Measurements from ENCODE around the gene CCDC9B.

Gene CCDC9B

DNA sequence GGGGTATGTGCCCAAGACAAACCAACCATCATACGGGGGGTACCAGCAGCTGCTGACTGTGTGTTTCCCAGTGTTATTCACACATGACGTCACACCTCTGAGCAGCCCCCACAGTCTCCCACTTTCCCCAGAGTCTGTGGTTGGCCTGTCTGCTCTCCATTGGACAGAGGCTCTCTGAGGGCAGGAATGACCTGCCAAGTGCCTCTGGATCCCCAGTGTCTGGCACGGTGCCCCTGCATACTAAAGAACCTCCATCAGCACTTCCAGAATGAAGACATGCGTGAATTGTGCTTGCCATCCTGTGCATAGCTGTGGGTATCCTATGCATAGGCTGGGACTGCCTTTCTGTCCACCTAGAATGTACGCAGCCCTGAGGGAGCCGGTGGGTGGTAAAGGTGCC, 3.5 kb upstream of the CCDC9B start:
- DNase-seq = no peak
- no peaks in the 10 kb centered on the region for H3F3A ChIP-seq (ENCODE audit: insufficient read depth, low read length)
- H3K9me3 ChIP-seq (replicated peaks; ENCODE audit: insufficient read depth, low read length) = no peaks in the 10 kb centered on the region
- TF ChIP-seq EZH2 (optimal IDR thresholded peaks at IDR 0.05; ENCODE audit: low read depth, low read length) (no peak), EZH2phosphoT487 (IDR thresholded peaks at IDR 0.05; ENCODE audit: low read length) (no peak)
- TF ChIP-seq, protein P1, sequence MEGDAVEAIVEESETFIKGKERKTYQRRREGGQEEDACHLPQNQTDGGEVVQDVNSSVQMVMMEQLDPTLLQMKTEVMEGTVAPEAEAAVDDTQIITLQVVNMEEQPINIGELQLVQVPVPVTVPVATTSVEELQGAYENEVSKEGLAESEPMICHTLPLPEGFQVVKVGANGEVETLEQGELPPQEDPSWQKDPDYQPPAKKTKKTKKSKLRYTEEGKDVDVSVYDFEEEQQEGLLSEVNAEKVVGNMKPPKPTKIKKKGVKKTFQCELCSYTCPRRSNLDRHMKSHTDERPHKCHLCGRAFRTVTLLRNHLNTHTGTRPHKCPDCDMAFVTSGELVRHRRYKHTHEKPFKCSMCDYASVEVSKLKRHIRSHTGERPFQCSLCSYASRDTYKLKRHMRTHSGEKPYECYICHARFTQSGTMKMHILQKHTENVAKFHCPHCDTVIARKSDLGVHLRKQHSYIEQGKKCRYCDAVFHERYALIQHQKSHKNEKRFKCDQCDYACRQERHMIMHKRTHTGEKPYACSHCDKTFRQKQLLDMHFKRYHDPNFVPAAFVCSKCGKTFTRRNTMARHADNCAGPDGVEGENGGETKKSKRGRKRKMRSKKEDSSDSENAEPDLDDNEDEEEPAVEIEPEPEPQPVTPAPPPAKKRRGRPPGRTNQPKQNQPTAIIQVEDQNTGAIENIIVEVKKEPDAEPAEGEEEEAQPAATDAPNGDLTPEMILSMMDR (IDR thresholded peaks at IDR 0.05; ENCODE audit: low read length) = no peak
- H3K27me3 ChIP-seq (replicated peaks; ENCODE audit: insufficient read depth, low read length) = no peaks in the 10 kb centered on the region
- no peak overlapping the region for H2AFZ ChIP-seq (ENCODE audit: low read length)
- no peaks in the 10 kb centered on the region for H3K36me3 ChIP-seq (replicated peaks; ENCODE audit: insufficient read depth, low read length)
- H3K4me1 ChIP-seq (ENCODE audit: low read length) = no peaks in the 10 kb centered on the region
- H3K27ac ChIP-seq (ENCODE audit: low read length) = no peak overlapping the region
- no peak overlapping the region for H3K4me3 ChIP-seq (ENCODE audit: low read length)
- H4K20me1 ChIP-seq (ENCODE audit: insufficient read depth, low read length) = no peaks in the 10 kb centered on the region
- H3K9me2 ChIP-seq (replicated peaks; ENCODE audit: insufficient read depth, low read length) = no peaks in the 10 kb centered on the region
- H3K4me2 ChIP-seq (ENCODE audit: low read depth, low read length) = no peak overlapping the region
- H3K9ac ChIP-seq (ENCODE audit: low read length) = no peak overlapping the region
- H3K79me2 ChIP-seq (ENCODE audit: low read length) = no peaks in the 10 kb centered on the region

DNA sequence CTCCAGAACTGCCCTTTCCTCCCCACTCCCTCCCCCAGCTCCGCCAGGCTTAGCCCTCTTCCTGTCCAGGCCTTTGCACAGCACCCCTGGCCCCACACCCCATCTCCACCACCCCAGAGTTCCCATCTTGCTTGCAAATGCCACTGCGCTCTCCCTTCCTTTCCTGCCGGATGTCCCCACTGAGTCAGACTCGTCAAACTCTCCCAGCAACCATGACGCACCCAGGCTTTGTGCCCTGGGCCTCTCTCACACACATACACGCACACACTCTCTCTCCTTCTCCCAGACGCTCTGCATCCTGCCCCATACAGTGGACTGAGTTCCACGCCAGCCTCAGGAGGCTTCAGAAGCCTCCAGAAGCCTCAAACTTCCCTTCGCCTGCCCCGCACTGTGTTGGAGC, 2.8 kb upstream of the CCDC9B start:
- H3K27ac ChIP-seq (ENCODE audit: low read length) = no peak overlapping the region
- no peaks in the 10 kb centered on the region for H3K79me2 ChIP-seq (ENCODE audit: low read length)
- no peaks in the 10 kb centered on the region for H3K36me3 ChIP-seq (replicated peaks; ENCODE audit: insufficient read depth, low read length)
- no peak overlapping the region for H3K4me3 ChIP-seq (ENCODE audit: low read length)
- no peak overlapping the region for H3K9ac ChIP-seq (ENCODE audit: low read length)
- no peaks in the 10 kb centered on the region for H3K9me2 ChIP-seq (replicated peaks; ENCODE audit: insufficient read depth, low read length)
- H3K4me2 ChIP-seq (ENCODE audit: low read depth, low read length) = no peak overlapping the region
- H4K20me1 ChIP-seq (ENCODE audit: insufficient read depth, low read length) = no peaks in the 10 kb centered on the region
- no peak for TF ChIP-seq EZH2 (optimal IDR thresholded peaks at IDR 0.05; ENCODE audit: low read depth, low read length)
- no peak for TF ChIP-seq EZH2phosphoT487 (IDR thresholded peaks at IDR 0.05; ENCODE audit: low read length)
- H2AFZ ChIP-seq (ENCODE audit: low read length) = no peak overlapping the region
- no peak for DNase-seq
- no peaks in the 10 kb centered on the region for H3K9me3 ChIP-seq (replicated peaks; ENCODE audit: insufficient read depth, low read length)
- no peaks in the 10 kb centered on the region for H3F3A ChIP-seq (ENCODE audit: insufficient read depth, low read length)
- H3K27me3 ChIP-seq (replicated peaks; ENCODE audit: insufficient read depth, low read length) = no peaks in the 10 kb centered on the region
- H3K4me1 ChIP-seq (ENCODE audit: low read length) = no peaks in the 10 kb centered on the region

DNA sequence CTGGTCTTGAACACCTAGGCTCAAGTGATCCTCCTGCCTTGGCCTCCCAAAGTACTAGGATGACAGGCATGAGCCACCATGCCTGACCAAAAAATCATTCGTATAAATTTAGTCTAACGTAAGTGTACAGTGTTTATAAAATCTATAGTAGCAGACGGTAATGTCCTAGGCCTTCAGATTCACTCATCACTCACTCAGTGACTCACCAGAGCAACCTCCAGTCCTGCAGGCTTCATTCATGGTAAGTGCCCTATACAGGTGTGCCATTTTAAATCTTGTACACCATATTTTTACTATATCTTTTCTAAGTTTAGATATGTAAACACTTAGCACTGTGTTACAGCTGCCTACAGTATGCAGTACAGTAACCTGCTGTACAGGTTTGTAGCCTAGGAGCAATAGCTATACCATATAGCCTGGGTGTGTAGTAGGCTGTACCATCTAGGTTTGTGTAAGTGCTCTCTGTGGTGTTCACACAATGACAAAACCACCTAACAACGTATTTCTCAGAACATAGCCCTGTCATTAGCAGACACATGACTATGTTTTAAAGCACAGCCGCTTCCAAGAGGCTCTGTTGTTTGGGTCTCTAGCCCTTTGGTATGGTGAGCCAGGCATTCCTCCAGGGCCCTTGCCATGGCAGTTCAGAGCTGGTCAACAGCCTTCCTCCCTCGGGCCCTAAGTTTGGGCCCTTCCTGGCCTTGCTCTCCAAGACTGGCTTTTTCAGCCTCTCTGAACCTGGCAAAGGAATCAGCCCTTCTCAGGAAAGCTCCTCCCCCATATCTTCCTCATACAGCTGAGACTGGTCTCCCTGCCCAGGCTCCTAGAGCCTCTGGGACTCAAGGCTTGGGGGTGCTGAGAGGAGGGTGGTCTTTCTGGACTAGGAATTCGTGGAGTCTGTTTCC, 1.9 kb upstream of the CCDC9B start:
- Histone ChIP-seq H3K36me3 (replicated peaks; ENCODE audit: insufficient read depth, low read length) (no peaks in the 10 kb centered on the region), H3F3A (ENCODE audit: insufficient read depth, low read length) (no peaks in the 10 kb centered on the region), H3K9me3 (replicated peaks; ENCODE audit: insufficient read depth, low read length) (no peaks in the 10 kb centered on the region), H3K9me2 (replicated peaks; ENCODE audit: insufficient read depth, low read length) (no peaks in the 10 kb centered on the region), H2AFZ (ENCODE audit: low read length) (no peak overlapping the region), H3K79me2 (ENCODE audit: low read length) (no peaks in the 10 kb centered on the region), H3K9ac (ENCODE audit: low read length) (no peak overlapping the region), H4K20me1 (ENCODE audit: insufficient read depth, low read length) (no peaks in the 10 kb centered on the region), H3K4me3 (ENCODE audit: low read length) (no peak overlapping the region), H3K4me1 (ENCODE audit: low read length) (peaks cover 3% of the 10 kb centered on the region; the same call in 1 of the 2 replicates), H3K4me2 (ENCODE audit: low read depth, low read length) (no peak overlapping the region), H3K27me3 (replicated peaks; ENCODE audit: insufficient read depth, low read length) (no peaks in the 10 kb centered on the region), H3K27ac (ENCODE audit: low read length) (no peak overlapping the region)
- DNase-seq = no peak
- TF ChIP-seq, protein P1 (IDR thresholded peaks at IDR 0.05; ENCODE audit: low read length) = no peak
- no peak for TF ChIP-seq EZH2 (optimal IDR thresholded peaks at IDR 0.05; ENCODE audit: low read depth, low read length)
- TF ChIP-seq EZH2phosphoT487 (IDR thresholded peaks at IDR 0.05; ENCODE audit: low read length) = no peak
